GM19438 (cell line): ENCODE results near the gene PGPEP1.

Source experiments
- ATAC-seq: cut with Tn5 transposase; IDR thresholded peaks from one replicate; pipeline ENCODE4 v1.9.1; 2021; ENCODE audit warnings: low read depth; ENCODE audit not compliant: unreplicated experiment

The PGPEP1 gene, protein sequence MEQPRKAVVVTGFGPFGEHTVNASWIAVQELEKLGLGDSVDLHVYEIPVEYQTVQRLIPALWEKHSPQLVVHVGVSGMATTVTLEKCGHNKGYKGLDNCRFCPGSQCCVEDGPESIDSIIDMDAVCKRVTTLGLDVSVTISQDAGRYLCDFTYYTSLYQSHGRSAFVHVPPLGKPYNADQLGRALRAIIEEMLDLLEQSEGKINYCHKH

DNA sequence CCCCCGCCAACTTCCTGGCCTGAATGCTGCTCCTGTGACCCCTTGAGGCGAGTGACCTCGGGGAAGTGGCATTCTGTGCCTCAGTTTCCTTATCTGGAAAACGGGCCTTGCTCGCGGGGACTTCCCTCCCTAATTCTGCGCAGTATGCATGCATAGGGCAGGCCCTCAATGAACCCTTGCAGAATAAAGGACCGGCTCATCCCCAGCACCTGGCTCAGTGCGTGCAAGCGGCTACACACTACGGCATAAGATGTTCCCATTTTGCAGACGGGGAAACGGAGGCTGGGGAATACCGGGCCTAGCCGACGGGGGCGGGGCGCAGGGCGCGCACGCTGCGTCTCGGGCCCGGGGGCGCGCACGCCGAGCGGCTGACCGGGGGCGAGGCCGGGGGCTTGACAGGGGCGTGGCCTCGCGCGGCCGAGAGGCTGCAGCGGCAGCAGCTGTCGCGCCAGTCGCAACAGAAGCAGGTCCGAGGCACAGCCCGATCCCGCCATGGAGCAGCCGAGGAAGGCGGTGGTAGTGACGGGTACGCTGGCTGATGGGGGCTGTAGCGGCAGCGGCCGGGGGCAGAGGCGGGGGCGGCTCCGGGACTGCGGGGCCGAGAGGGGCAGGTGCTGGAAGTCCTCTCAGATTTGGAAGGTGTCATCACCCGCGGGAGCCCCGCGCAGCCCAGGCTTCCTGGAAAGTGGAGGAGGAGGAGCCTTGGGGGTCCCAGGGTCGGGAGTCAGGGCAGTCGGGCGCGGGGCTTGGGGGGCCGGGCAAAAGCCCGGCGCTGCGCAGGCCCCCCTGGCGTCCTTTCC is at the start of gene PGPEP1:
Gene PGPEP1, plus strand, starts transcription at position 409 of the 800 bp plus-strand sequence. Its CDS starts 84 bp downstream, at position 493.
- no peak for ATAC-seq

DNA sequence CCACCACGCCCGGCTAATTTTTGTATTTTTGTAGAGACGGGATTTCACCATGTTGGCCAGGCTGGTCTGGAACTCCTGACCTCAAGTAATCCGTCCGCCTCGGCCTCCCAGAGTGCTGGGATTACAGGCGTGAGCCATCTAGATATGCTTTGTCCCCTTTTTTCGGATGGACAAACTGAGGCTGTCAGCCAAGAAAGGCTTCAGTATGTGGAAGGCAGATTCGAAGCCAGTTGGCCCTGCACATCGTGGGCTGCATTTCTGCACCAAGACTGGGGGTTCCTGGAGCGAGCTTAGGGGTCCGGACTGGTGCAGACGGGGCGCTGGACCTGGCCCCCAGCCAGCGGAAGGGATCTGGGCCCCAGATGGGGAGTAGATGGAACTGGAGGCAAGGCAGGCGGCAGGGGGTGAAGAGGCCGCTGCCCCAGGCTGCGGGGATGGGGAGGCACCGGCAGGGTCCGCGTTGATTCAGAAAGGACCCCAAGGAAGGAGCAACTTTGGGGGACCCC is 49.3 kb upstream of the PGPEP1 start:
- no peak for ATAC-seq

DNA sequence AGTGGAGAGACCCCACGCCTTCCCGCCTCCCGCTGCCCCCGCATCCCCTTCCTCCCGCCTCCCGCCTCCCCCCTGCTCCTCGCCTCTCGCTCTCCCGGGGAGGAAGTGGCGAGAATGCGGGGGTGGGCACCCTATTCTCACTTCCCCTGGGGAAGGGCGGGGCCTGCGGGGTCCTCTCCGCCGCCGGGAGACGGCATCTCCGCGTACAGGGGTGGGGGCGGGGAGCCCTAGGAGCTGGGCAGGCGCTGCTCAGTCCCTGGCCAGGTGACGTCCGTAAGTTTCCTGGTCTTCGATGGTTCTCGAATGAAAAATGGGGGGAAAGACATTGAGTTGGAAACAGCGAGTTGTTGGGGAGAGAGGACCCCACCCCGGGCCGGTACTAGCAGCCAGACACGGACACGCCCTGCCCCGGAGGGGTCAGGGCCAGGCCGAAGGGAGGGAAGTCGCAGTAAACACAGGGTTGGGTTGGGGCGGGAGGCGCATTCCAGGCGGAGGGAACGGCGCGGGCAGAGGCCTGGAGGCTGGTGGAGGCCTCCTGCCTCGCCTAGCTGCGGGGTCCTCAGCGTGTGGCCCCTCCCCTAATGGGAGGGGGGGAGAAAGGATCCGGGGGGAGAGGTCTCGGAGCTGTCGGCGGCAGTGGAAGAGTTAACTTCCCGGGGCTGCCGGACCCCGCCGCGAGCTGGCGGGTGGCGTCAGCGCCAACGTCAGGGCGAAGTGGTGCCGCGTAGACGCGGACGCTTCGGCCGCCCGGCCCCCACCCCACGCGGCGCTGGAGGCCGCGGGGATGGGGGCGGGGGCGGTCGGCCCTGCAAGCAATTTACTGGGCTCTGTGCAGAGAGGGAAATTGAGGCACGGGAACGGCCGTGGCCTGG is 48.6 kb upstream of the PGPEP1 start:
- no peak for ATAC-seq

DNA sequence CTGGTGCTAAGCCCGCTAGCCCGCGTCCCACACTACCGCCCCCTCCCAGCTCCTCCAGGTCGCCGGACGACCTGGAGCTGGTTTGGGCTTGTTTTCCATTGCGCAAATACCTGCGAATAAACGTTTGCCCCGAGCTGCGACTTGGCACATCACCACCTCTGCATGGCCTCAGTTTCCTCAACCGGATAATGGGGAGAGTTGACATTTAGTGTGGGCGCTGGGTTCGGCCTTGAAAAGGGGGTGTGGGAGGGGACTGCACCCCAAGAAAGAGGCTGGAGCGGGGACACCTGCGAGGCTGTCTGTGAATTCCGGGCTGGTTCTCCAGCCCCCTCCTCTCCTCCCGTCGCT is 48.0 kb upstream of the PGPEP1 start:
- no peak for ATAC-seq

DNA sequence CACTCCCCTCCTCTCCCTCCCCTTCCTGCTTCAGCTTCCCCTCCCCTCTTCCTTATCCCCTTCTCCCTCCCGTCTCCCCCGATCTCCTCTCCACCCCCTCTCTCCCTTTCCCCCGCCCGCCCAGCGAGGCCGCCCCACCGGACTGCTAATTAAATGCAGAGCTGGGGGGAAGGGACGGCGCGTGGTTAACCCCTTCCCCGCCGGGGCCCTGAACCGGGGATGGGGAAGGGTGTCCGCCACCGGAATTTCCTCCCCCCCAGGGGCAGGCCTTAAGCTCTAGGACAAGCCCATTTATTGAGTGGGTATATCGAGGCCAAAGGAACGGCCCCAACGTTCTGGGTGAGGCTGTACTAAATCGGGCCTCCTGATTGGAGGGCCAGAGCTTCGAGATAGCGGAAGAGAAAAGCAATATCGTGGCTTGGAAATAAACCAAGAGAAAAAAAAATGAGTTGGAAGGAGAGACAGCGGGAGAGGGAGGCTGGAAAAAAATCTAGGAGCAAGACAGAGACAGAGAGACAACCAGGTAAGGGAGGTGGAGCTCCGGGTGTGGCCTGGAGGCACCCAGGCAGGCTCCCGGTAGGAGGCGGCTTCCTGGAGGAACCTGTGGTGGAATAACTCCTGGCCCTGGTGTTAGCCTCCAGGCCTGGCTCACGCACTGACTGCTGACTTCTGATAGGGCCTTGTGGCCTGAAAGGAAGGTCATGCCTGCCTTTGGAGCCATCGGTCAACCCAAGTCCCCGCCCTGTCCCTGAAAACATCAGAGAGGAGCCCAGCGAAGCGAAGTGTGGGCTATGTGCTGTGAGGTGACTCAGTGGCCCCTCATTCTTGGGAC is 47.4 kb upstream of the PGPEP1 start:
- no peak for ATAC-seq

DNA sequence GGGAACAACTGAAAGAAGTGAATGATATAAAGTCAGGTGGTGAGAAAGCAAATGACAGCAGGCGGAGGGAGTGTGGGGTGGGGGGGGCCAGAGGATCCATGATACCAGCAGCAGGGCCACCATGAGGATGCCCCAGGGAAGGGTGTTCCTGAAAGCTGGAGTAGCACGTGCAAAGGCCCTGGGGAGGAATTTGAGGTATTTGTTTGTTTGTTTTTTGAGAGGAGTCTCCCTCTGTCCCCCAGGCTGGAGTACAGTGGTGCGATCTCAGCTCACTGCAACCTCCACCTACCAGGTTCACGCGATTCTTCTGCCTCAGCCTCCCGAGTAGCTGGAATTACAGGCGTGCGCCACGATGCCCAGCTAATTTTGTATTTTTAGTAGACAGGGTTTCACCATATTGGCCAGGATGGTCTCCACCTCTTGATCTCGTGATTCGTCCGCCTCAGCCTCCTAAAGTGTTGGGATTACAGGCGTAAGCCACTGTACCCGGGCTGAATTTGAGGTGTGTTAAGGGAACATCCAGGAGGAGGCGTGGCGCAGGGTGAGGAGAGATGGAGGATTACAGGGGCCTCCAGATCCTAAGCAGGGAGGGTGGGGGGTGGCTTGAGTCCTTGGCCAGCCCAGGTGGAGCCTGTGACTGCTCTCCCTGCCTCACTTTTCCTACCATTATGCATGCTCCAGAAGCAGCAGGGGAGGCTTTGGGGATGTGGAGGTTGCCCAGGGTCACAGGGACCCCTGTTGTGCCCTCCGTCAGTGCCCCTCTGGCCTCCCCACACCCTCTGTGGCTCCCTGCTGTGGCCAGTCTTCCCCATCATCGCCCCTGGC is 46.5 kb upstream of the PGPEP1 start:
- no peak for ATAC-seq

DNA sequence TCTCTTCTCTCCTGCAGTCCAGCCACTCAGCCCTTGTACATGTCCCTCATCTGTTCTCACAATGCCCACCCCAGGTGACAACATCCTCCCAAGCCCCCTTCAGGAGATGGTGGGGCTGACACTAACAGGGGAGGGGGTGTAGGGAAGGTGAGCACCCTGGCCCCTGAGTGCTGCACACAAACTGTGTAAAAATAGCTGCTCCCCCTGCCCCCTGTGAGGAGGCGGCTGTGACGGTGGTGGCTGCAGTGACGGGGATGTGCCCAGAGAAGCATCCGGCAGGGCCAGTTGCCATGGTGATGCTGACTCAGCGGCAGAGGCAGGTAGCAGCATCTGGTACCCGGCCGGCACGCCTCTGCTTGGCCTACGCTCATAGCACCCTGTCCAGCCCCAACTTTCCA is 45.9 kb upstream of the PGPEP1 start:
- no peak for ATAC-seq

DNA sequence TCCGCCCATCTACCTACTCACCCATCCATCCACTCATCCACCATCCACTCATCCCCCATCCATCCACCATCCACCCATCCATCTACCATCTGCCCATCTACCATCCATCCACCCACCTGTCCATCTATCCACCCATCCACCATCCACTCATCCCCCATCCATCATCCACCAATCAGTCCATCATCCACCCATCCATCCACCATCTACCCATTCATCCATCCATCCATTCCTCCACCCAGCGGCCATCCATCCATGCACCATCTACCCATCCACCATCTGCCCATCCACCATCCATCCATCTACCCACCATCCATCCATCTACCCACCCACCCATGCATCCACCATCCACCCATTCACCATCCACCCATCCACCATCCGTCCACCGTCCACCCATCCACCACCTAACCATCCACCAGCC is 45.4 kb upstream of the PGPEP1 start:
- no peak for ATAC-seq

DNA sequence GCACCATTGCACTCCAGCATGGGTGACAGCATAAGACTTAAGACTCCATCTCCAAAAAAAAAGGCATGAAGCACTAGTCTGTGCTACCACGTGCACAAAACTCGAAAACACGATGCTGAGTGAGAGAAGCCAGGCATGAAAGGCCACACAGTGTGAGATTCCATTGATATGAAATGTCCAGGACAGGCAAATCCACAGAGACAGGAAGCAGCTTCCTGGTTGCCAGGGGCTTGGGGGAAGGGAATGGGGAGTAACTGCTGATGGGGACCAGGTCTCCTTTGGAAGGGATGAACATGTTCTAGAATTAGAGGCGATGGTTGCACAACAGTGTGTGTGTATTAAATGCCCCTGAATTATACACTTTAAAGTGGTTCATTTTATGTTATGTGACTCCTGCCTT is 43.1 kb upstream of the PGPEP1 start:
- ATAC-seq, result no peak

DNA sequence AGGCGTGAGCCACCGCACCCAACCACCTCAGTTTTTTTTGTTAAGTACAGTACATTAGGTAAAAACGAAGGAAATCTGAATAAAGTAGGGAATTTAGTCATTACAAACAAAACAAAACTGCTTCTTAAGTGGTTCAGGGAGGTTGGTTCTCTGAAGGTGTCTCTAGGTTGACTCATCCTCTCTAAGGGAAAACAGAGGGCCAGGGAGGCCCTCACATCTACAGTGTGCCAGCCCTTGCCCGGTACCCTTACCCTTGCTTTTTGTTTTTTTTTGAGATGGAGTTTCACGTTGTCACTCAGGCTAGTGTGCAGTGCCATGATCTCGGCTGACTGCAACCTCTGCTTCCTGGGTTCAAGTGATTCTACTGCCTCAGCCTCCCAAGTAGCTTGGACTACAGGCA is 41.8 kb upstream of the PGPEP1 start:
- no peak for ATAC-seq

DNA sequence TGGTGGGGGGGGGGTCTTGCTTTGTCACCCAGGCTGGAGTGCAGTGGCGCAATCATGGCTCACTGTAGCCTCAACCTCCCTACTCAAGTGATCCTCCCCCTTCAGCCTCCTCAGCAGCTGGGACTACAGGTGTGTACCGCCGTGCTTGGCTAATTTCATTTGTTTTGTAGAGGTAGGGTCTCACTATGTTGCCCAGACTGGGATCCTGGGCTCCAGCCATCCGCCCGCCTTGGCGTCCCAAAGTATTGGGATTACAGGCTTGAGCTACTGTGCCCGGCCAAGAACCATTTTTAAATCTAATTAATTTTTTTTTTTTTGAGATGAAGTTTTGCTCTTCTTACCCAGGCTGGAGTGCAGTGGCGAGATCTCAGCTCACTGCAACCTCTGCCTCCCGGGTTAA is 40.7 kb upstream of the PGPEP1 start:
- no peak for ATAC-seq

DNA sequence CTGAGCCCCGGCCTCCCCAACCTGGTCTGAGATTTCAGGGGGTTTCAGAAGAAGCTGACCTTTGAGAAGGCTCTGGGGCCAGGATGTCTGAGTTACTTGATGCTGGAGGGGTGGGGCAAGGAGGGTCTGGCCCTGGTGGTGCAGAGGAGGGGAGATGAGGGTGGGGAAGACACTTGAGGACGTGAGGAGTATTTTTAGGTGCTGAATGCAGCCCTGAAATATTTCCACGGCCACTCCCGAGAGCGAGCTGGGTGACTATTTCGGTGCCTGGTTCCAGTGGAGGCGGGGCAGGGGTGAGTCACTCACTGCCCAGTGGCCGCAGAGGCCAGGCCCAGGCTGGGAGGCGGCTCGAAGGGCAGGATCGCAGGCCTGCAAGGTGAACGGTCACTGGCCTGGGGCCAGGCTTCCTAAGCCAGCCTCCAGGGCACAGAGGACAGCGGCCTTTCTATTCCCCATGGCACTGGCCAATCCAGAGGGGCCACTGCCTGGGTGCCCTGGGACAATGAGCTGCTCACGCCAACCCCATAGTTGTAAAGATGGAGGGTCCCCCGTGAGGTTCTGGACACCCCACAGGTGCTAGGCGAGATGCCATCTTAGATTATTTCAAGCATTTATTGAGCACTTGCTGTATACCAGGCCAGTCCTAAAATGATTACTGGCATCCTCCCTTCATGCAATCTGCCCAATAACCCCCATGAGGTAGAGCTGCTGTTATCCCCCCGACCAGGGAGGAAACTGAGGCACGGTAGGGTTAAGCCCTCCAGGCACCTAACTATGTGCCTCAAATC is 39.3 kb upstream of the PGPEP1 start:
- ATAC-seq, result no peak

DNA sequence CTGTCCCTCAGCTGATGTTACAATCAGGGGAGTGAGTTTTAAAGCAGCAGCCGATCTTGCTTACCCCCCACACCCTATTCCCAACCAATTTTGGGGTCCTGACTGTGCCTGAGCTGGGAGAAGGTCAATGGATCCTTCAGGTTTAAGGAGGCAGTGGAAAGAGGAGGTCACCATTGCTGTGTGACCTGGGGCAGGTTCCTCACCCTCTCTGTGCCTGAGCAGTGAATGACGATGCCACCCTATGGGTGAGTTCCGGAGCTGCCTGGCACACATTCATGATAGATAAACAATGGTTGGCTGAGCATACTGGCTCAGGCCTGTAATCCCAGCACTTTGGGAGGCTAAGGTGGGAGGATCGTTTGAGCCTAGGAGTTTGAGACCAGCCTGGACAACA is 38.7 kb upstream of the PGPEP1 start:
- no peak for ATAC-seq

DNA sequence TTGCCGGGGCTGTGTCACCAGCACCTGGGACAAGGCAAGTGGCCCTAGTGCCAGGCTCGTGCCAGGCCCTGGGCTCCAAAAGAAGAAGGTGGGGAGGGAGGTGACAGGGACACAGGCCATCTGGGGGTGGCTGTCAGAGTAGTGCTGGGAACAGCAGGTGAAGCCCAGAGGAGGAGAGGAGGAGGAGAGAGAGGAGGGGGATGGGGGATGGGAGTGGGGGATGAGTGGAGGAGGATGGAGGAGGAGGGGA is 36.3 kb upstream of the PGPEP1 start:
- ATAC-seq, result no peak

DNA sequence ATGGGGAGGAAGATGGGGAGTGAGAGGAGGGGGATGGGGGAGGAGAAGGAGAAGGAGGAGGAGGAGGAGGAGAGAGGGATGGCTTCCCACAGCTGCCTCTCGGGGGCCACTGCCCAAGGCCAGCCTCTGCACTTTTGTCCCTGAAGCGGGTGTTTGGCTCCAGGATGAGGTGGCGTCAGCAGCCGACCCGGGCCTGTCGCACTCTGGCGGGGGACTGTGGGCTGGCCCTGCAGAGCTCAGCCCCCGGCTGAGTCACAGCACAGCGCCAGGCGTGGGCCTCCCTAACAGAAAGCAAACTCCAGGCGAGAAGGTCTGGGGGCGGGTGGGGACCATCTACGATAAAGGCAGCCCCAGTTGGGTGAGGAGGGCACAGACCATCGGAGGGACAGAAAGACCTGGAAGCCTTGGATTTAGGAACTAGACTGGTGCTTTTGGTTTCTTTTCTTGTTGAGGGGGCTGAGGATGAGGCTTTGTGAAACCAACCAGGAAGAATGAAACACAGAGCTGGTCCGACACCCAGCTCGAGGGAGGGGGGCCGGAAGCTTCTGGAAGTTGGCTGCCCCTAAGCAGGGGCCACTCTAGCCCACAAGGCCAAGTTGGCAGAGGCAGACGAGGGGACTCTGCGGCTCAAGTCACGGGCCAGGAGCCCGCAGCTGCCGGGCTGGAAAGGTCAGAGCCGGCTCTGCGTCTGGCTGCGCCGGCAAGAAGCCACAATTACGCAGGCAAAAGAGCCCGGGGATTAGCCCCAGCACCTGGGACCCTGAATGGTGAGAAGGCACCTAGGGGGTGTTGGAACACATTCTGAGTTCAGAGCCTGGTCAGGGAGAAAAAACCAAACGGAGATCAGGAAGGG is 35.7 kb upstream of the PGPEP1 start:
- ATAC-seq, result no peak

DNA sequence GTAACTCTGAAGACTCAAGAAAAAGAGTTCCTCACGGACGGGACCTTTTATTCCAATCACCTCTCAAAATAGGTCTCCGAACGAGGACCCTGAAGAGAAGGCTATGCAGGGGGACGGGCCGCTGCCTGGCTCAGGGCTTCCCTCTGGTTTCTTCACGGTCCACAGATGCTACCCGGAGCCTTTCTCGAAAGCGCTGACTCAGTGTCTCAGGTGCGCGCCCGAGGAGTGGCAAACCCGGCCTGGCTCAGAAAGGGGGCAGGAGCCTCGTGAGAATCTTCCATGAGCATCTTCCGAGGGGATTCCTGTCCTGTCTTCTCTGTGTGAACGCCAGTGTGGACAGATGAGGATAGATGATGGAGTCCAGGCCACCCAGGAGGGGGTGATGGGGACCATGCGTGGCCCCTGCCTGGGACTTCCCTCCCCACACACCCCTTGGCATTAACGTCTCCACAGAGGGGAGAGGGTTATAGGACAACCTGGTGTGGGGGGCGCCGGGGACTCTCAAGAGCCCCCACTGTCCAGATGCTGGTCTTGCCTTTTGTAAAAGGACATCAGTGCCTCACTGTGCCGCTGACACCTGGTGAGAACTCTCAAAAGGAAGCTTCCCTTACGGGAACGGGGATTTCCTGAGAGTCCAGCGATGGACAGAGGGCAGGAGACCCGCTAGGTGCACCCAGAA is 34.0 kb upstream of the PGPEP1 start:
- no peak for ATAC-seq

DNA sequence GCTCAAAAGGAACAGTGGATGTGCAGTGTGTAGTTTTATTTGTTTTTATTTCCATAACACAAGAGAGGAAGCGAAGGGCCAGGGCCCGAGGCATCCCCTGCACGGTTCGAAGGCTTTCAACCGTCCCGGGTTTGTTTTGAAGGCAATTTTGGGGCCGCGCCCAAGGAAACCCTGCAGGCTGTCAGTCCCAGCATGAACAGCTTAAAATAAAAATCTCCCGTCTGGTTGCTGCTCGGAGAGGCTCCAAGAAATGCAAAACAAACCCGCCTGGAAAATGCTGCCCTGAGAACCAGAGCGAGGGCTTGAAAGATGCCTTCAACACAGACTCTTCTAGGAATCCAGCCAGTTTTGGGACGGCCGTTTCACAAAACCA is 33.5 kb upstream of the PGPEP1 start:
- no peak for ATAC-seq

DNA sequence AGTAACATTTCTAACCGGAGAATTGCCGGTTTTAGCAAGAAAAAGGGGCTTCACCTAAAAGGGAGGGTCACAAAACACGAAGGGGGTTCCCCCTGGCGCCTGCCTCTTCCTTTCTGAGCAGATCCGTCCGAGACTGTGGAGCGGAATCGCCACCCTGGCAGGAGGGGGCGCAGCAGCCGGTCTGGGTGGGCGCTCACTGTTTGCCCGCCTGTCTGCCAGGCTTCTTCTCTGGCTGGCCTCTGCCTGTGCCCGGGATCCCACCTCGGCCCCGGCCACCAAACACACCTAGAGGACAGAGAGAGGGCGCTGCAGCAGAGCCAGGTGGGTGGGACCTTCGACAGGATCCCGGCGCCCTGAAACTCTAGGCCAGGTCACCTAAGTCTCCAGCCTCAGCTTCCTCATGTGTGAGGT is 33.1 kb upstream of the PGPEP1 start:
- no peak for ATAC-seq
